HG02943 (cell line): ENCODE results near the gene SLC39A7.
"Not testable (repeated sequence)": the region's sequence is repeated elsewhere in the genome, so short reads cannot be mapped to it uniquely, and the experiment has no call there.

ENCODE experiments used
- ATAC-seq: cut with Tn5 transposase; IDR thresholded peaks from one replicate; pipeline ENCODE4 v1.9.1; 2021; ENCODE audit warnings: mild to moderate bottlenecking, low read depth, moderate library complexity; ENCODE audit not compliant: unreplicated experiment

SLC39A7 gene

GRCh38 chr6:33226503-33227120, 25.9 kb downstream of the SLC39A7 start:
- ATAC-seq, result not testable (repeated sequence)

DNA sequence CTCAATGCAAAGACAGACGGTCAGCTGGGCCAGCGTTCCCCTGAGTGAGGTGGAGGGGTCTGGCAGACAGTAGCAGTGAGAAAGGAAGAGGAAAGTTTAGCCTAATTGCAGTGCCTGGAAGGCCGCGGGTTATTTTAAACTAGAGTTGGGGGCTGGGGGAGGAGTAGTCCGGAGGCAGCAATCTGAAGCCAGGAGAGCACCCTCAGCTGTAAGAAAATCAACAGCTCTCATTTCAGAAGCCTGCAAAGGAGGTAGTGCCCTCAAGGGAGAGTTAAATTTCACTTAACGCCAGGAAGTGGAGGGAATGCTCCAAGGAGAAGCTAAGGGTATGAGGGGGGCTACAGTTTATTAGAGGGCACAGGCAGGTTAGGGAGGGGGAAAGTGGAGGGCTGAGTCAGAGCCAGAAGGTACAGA, 34.6 kb downstream of the SLC39A7 start:
- no peak for ATAC-seq

GRCh38 chr6:33236328-33236727, 35.7 kb downstream of the SLC39A7 start:
- no peak for ATAC-seq

- ATAC-seq, result no peak
Measured at GRCh38 chr6:33236852-33237251, 36.2 kb downstream of the SLC39A7 start.

GRCh38 chr6:33237741-33238140, 37.1 kb downstream of the SLC39A7 start:
- no peak for ATAC-seq

- no peak for ATAC-seq
Measured at GRCh38 chr6:33241968-33242367, 41.3 kb downstream of the SLC39A7 start.

DNA sequence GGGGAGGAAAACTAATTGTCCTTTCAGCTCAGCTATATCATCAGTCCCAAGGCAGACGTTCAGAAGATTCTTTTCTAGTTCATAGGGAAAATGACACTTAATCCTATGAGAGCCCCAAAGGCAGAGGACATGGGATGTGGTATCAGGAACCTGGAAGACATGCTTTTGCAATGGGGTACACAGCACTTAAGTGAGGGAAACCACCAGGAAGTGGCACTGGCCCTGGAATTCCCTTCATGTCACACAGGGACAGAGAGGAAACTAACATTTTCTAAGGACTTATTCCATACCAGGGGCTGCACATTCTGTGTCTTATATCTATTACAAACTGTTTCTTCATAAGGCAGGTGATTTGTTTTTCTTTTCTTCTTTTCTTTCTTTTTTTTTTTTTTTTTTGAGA, 42.8 kb downstream of the SLC39A7 start:
- no peak for ATAC-seq

- ATAC-seq, result peak; percentile 41
Measured at GRCh38 chr6:33247977-33248642, 47.4 kb downstream of the SLC39A7 start.

GRCh38 chr6:33248643-33248931, 47.9 kb downstream of the SLC39A7 start:
- no peak for ATAC-seq

- ATAC-seq, result peak; percentile 80
Measured at GRCh38 chr6:33248932-33249731, 48.5 kb downstream of the SLC39A7 start.

DNA sequence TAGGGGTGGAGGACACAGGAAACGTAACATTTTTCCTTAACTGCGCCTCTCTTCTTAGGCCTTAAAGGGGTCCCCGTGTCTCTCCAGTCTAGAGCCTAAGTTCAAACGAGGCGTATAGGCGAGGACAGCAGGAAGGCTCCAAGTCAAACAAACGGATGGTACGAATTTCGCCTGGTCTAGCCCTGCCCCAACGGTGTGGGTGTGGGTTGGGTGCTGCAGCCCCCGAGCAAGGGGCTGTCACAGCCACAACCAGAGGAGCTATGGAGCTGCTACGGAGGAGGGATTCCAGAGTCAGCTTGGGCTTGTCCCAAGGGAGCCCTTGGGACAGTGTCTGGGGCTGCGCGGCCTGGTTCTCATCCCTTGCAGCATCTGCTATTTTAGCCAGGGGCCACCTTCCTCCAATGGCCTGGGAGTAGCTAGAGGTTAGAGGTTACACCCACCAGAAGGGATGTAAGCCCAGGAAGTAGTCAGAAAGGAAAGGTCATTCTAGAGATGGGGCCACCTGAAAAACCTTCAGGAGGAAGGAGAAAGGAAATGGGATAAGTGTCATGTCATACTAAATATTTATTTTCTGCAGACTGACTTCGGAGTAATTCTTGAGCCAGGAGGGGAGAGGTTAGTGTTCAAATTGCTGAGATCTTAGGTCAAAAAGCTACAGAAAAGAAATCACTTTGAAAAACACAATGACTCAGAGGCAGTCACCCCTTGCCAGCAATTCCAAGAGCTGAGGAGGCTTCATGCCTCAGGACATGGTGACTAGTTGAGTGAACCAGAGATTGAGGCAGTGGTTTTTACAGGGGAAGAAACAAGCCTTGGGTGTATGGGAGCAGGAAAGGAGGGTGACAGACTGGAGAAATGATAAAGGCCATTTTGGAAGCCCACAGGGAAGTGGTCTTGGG, 49.3 kb downstream of the SLC39A7 start:
- ATAC-seq, result no peak

DNA sequence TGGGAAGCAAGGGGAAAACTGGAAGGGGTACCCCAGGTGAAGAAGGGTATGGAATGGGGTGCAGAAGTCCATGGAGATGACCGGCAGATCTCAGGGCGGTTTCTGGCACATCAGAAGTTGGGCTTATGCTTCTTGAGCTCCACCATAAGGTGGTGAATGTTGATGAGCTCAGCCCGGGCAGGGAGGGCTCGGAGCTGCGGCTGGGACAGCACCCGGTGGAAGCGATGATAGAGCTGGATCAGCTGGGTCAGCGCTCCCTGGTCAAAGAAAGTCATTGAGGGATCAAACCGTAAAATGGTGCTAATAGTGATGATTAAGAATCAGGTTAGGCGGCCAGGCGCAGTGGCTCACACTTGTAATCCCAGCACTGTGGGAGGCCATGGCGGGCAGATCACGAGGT, 50.1 kb downstream of the SLC39A7 start:
- no peak for ATAC-seq

DNA sequence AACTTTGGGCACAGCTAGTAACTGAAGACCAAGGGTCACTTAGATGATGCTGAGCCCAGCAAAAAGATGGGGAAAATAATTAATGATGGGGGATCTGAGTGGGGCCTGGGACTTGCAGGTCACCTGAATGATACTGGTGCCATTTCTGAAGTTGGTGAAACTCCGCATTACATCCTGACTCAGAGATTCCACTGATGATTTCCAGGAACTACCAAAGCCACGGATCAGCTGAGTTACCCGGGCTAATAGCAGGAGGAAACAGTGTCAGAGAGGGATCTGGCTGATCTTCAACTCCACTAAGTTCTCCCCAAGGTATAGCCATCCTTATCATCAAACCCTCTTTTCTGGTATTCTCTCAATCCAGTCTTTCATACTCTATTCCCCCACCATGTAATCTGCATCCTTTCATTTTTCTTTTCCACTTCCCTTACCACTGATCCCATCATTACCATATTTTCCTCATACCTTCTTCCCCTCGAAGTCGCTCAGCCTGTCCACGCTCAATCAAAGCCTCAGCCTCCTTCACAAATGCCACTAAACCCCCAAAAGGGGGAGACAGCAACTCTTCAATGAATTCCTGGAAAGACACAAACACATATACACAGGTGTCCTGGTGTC, 50.8 kb downstream of the SLC39A7 start:
- no peak for ATAC-seq

DNA sequence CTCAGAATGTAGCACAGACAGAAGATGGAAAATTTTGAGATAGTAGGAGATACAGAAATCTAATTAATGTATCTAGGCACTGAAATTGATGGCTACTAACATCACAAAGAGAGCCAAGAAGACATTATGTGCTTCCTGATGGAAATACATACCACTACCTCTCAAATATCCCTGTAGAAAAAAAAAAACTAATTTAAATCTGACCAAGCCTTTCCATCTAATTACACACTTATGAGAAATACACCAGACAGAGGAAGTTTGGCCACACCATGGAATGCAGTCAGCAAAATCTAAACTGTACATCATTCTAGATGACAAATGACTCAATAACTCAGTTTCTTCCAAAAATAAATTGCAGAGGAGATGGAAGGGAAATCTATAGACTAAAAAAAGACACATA, 52.1 kb downstream of the SLC39A7 start:
- ATAC-seq, result no peak
